GM18499 (cell line): Measurements from ENCODE around the gene ATP1A3.

Source experiments
- ATAC-seq: cut with Tn5 transposase; IDR thresholded peaks from one replicate; pipeline ENCODE4 v1.9.1; 2021; ENCODE audit warnings: moderate number of reproducible peaks; ENCODE audit not compliant: insufficient read depth, unreplicated experiment

ATP1A3 gene

GRCh38 chr19:41919948-41920712 is 73.9 kb downstream of the ATP1A3 start:
- no peak for ATAC-seq

- ATAC-seq: no peak
Observed at GRCh38 chr19:41918653-41919244, 75.3 kb downstream of the ATP1A3 start.

- ATAC-seq: no peak
Observed at GRCh38 chr19:41918095-41918494, 75.9 kb downstream of the ATP1A3 start.

- no peak for ATAC-seq
Observed at GRCh38 chr19:41917676-41918075, 76.4 kb downstream of the ATP1A3 start.
